GM12872 (cell line): ENCODE results near the gene SKIC8.

Experiments used
- TF ChIP-seq, protein P1 (sequence below): IDR thresholded peaks from 3 replicates; pipeline ENCODE4 v1.5.1; 2011; ENCODE audit warnings: low read depth, mild to moderate bottlenecking, low read length, moderate library complexity; ENCODE audit not compliant: insufficient read depth

SKIC8 gene

DNA sequence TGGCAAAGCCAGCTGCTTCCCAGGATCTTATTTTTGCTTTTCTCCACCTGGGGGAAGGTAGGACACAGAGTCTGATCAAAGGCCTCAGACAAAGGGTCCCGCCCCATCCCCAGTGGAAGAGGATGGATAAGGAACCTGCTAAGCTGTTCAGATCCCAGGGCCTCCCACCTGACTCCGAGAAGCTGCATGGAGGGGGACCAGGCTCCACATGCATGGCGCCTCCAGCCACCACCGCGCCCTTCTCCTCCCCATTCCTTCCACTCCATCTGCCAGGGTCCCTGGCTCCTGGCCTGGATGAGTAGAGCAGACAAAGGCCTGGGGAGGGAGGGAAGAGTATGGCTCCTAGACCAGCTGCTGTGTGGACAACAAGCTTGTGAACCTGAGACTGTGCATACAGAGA, 20.8 kb upstream of the SKIC8 start:
- TF ChIP-seq, protein P1, sequence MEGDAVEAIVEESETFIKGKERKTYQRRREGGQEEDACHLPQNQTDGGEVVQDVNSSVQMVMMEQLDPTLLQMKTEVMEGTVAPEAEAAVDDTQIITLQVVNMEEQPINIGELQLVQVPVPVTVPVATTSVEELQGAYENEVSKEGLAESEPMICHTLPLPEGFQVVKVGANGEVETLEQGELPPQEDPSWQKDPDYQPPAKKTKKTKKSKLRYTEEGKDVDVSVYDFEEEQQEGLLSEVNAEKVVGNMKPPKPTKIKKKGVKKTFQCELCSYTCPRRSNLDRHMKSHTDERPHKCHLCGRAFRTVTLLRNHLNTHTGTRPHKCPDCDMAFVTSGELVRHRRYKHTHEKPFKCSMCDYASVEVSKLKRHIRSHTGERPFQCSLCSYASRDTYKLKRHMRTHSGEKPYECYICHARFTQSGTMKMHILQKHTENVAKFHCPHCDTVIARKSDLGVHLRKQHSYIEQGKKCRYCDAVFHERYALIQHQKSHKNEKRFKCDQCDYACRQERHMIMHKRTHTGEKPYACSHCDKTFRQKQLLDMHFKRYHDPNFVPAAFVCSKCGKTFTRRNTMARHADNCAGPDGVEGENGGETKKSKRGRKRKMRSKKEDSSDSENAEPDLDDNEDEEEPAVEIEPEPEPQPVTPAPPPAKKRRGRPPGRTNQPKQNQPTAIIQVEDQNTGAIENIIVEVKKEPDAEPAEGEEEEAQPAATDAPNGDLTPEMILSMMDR = no peak

DNA sequence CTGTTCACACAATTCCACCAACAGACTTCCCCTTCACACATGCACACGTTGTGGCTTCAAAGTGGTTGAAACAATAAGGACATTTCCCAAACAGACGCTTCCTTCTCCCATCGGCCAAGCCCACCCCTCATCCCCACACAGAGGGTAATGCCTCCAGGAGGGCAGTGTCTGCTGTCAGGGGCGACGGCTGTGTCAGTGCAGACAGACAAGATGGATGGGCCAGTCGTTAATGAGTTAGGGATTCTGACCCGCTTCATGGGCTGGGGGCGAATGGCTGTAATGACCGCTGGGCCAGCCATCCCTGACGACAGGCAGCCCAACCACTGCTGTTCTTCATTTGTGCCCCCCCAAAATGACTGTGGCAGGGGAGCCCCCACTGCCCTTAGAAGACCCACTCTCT, 20.2 kb upstream of the SKIC8 start:
- TF ChIP-seq, protein P1 = no peak

DNA sequence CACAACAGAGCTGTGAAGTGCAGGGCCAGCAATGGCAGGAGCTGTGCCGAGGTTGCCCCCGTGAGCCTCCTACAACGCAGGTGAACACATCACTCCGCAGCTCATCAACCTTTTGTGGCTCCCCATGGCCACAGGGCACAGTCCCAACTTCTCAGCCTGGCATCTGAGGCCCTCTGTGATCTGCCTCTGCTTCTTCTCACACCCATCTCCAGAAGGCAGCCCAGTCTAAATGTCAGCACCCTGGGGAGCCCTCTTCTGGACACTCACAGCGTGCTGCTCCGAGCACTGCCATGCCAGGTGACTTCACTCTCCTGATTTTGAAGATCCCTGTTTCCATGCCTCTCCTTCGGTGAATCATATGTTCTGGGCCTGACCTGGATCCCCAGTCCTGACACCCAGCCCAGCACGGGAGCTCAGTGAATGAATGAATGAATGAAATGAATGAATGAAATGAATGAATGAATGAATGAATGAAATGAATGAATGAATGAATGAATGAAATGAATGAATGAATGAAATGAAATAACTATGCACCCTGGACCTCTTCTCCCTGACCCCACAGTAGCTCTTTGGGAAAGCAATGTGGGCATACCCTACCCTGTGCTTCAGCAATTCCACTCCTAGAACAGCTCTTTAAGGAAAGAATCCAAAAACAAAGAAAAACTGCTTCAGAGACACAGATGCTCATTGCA, 17.9 kb upstream of the SKIC8 start:
- TF ChIP-seq, protein P1 = no peak

DNA sequence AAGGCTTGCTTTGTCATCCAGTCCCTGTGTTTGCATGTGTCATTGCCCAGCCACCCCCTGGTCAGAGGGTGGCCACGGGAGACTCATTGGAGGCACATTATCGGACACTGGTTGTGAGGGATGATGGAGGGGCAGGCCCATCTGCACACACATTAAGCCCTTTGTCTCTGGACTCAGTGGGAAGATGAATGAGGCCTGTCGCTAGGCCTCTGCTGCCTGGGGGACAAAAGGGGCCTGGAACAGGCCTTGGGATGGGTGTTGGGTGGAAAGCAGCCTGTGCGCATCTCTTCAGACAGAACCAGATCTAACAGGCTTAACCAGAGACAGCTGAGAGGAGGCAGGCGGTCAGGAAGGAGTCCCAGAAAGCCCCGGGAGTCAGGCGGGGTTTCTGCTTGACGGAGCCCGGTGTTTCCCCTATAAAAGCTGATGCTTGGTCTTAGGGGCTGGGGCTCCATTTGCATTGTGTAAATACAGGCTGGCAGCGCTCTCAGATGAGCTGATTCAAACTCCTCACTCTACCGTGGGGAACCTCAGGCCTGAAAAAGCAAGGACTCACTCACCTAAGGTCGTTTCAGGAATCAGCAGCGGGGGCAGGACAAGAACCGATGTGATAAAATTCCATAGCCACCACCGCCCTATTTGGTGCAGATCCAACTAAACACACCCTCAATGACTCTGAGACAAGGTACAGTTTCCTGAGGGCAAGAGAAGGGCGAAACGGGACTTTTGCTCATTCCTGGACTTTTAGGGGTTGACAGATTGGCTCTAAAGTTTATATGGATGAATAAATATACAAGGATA, 17.1 kb upstream of the SKIC8 start:
- TF ChIP-seq, protein P1 = no peak

DNA sequence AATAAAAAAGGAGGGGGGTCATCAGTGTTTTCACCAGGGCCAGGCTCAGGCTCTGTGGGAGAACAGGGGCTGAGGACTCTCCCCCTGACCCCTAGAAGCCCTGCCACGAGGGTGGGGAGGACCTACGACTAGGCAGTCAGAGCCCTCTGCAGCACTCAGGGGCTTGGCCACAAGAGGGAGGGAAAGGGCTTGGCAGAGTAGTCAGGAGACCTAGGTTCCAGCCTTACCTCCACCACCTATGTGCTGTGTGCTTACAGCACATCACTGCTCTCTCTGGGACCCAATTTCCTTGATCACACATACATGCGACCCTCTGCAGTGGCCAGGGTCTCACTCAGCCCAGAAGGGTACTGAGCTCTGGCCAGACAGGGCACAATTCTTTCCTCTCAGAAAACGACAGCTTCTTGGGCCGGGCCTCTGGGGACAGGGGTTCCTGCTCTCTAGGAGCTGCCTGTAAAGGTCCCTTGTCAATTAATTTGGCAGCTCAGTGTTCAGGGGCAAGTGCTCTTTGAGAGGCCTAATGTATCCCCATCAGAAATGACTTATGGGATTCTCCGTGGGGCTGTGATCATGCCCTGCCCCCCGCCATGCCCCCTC, 16.4 kb upstream of the SKIC8 start:
- TF ChIP-seq, protein P1 = peak; percentile 48; the same call in 2 of the 3 replicates

DNA sequence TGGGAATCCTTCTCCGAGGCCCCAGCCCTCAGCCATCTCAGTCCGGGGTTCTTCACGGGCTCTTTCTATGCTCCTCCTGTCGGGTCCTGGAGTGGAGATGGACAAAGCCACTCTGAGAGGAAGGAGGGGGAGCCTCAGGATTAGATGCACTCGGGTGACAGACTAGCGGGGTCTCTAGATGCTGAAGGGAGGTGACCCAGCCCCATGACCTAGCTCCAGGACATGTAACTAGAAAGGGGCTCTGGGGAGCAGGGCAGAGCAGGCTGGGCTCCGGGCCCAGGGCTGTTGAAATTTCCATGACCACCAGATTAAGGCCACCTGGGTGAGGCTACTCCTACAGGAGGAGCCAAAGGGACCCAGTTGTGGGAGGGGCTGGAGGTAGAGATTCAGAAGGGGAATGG, 14.8 kb upstream of the SKIC8 start:
- TF ChIP-seq, protein P1 = no peak

DNA sequence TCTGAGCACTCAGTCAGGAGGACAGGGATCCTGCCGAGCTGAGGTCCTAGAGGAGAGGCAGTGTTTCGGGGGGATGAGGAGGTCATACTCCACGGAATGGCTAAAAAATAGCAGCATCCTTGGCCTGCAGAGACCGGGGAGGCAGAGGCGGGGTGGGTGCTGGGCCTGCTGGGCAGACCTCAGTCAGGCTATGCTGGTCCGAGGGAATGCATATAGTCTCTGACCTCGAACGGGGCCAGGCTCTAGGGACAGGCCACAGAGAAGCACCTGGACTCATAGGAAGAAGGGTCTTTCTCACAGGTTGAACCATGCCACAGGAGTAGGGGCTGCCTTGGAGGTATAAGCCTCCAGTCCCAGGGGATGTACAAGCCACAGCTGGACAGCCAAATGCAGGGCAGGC, 14.0 kb upstream of the SKIC8 start:
- TF ChIP-seq, protein P1 = no peak
